ENCODE results near the gene DEFB126. TPM values are rescaled to one million over a fixed set of nuclear protein-coding genes. Genes with fewer than 3 reads are reported as not detected.
A peak's percentile ranks its signal among the peaks of the same experiment; 100 is the strongest.
"Not testable (repeated sequence)": the region's sequence is repeated elsewhere in the genome, so short reads cannot be mapped to it uniquely, and the experiment has no call there.

Gene DEFB126, protein sequence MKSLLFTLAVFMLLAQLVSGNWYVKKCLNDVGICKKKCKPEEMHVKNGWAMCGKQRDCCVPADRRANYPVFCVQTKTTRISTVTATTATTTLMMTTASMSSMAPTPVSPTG
- not detected in 2 replicates for total RNA-seq

DNA sequence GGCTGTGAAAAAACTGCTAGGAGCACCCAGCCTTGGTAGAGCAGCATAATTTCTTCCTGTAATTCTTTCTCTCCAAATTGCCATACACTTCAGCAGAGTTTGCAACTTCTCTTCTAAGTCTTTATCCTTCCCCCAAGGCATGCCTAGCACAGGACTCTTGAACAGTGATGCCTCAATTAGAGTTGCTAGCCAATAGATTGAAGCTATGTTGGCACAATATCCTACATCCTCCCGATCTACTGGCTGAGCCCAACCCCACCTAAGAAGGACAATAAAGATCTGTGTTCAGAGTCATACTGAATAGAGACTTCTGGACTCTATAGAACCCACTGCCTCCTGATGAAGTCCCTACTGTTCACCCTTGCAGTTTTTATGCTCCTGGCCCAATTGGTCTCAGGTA, at the start of gene DEFB126:
TSS of gene DEFB126 (plus strand) at position 301 of the 400 bp plus-strand sequence. CDS start at position 340, 39 bp downstream.
- no peak for DNase-seq (ENCODE audit: low read depth in 2 of 2)

DNA sequence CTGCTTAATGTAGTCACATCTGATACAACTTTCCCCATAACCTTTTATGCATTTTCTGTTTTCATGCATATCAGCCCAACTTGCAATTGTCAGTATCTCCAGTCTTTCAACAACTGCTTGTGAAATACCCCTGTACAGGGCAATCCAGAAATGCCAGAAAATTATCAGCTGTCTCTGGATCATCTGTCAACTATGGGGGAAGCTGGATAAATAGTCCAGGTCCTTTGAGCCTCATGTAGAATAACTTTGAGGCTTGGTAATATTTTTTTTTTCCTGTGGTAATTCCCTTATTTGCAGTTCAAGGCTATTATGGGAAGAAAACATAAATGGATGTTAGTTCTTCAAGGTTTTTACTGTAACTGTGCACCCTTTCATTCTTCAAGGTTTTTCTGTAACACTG, 48.7 kb upstream of the DEFB126 start:
- no peak for DNase-seq (ENCODE audit: low read depth in 2 of 2)

DNA sequence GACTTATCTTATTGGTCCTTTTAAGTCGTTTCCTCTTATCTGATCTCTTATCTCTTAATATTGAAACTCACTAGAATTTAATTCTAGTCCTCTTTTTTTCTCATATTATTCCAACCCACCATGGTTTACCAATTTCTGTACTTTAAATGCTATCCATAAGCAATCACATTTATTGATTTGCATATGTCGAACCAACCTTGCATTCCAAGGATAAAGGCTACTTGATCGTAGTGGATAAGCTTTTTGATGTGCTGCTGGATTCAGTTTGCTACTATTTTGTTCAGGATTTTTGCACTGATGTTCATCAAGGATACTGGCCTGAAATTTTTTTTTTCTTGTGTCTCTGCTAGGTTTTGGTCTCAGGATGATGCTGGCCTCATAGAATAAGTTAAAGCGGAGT, 47.2 kb upstream of the DEFB126 start:
- DNase-seq (ENCODE audit: low read depth in 2 of 2): no peak

DNA sequence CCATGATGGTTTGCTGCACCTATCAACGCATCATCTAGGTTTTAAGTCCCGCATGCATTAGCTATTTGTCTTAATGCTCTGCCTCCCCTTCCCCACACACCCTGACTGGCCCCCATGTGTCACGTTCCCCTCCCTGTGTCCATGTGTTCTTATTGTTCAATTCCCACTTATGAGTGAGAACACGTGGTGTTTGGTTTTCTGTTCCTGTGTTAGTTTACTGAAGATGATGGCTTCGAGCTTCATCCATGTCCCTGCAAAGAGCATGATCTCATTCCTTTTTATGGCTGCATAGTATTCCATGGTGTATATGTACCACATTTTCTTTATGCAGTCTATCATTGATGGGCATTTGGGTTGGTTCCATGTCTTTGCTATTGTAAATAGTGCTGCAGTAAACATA, 44.7 kb upstream of the DEFB126 start:
- not testable (repeated sequence) for DNase-seq (ENCODE audit: low read depth in 2 of 2)

DNA sequence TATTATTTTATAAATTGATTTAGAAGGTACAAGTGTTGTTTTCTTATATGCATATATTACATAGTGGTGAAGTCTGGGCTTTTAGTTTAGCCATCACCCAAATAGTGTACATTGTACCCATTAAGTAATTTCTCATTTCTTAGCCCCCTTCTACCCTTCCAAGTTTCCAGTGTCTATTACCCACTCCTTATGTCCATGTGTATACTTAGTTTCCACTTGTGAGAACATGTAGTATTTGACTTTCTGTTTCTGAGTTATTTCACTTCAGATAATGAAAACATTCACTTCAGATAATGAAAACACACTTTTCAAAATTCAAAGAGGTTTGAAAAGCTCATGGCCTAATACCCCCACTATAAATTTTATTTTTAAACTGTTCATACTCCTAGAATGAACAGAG, 40.4 kb upstream of the DEFB126 start:
- no peak for DNase-seq (ENCODE audit: low read depth in 2 of 2)

DNA sequence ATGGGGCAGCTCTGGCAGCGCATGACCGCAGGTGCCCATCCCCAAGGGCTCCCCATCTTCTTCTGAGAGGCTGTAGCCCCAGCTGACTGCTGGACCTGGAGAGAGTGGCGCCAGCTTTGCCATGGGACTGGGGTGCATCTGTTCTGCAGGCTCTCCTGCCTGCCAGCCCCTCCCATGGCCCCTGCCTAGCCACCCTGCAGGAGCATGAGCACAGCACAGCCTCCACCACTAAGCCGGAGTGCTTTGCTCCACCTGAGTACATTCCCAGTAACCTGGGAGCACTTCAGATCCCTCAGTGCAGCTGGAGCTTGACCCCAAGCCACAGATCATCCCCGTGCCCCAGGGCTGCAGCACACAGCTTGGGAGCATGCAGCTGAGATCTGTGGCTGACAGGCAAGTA, 38.9 kb upstream of the DEFB126 start:
- DNase-seq (ENCODE audit: low read depth in 2 of 2): no peak

DNA sequence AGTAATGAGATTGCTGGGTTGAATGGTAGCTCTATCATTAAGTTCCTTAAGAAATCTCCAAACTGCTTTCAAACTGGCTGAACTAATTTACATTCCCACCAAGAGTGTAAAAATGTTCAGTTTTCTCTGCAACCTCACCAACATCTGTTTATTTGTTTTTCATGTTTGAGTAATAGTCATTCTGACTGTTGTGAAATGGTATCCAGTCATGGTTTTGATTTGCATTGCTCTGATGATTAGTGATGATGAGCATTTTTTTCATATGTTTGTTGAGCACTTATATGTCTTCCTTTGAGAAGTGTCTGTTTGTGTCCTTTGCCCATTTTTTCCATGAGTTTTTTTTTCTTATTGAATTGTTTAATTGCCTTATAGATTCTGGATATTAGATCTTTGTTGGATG, 30.0 kb upstream of the DEFB126 start:
- no peak for DNase-seq (ENCODE audit: low read depth in 2 of 2)

DNA sequence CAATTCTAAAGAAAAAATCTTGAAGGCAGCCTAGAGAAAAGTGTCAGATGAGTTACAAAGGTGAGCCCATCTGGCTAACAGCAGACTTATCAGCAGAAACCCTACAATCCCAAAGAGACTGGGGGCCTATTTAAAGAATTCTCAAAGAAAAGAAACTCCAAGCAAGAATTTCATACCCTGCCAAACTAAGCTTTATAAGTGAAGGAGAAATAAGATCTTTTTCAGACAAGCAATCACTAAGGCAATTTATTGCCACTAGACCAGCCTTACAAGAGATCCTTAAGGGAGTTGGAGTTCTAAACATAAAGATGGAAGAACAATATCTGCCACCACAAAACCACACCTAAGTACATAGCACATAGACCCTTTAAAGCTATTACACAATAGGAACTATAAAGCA, 24.9 kb upstream of the DEFB126 start:
- DNase-seq (ENCODE audit: low read depth in 2 of 2): no peak

DNA sequence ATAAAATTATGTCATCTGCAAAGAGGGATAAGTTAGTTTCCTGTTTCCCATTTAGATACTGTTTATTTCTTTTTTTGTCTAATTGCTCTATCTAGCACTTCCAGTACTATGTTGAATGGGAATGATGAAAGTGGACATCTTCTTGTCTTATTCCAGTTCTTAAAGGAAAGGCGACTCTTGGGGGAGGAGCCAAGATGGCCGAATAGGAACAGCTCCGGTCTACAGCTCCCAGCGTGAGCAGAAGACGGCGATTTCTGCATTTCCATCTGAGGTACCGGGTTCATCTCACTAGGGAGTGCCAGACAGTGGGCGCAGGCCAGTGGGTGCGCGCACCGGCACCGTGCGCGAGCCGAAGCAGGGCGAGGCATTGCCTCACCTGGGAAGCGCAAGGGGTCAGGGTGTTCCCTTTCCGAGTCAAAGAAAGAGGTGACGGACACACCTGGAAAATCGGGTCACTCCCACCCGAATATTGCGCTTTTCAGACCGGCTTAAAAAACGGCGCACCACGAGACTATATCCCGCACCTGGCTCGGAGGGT, 12.5 kb upstream of the DEFB126 start:
- DNase-seq (ENCODE audit: low read depth in 2 of 2): not testable (repeated sequence)

DNA sequence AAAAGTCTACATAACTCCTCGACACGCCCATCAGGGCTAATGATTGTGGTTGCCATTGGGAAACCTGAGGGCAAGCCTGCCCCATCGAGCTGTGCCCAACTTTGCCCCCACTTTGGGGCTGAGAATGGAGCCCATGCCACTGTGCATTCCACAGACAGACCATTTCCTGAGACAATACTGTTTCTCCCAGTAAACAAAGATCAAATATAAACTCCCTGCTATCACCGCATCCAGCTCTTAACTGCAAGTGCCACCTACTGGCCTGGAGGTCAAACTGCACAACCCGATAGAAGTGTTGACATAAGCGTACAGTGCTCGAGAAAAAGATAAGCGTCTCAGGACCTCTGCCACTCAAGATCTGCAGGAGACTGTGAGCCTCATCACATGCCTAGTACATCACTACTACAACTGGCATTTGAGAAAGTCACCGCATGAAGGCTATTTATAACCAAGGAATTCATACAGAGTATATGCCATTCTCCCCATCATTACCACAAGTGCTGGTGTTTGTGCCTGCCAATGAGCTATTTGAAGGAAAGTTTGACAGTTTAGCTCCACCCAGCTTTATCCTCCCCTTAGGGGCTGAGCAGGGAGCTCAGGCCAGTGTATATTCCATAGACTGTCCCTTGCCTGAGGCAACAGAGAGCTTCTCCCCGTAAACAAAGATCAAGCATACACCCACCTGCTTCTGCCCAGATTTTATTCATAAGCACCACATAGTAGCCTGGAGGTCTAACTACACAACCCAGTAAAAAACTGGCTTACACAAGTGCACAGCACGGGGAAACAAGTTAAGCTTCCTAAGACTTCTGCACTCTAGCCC, 4.5 kb upstream of the DEFB126 start:
- DNase-seq (ENCODE audit: low read depth in 2 of 2): peak in 1 of 2 donors; percentile 1

DNA sequence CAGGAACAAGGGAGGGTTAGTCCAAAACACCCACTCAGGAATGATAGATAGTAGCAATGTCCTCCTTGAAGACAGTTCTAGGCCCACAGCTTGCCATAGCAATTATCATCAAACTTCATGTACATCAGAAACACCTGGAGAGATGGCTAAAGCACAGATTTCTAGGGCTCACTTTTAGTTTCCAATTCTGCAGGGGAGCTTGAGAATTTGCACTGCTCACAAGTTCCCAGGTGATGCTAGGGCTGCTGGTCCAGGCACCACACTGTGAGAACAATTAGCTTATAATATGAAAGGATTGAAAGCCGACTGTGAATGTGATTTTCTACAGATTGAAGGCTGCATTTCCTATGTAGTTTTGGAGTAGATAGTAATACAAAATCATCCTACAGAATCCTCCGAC, 3.5 kb downstream of the DEFB126 start:
- DNase-seq (ENCODE audit: low read depth in 2 of 2): no peak

DNA sequence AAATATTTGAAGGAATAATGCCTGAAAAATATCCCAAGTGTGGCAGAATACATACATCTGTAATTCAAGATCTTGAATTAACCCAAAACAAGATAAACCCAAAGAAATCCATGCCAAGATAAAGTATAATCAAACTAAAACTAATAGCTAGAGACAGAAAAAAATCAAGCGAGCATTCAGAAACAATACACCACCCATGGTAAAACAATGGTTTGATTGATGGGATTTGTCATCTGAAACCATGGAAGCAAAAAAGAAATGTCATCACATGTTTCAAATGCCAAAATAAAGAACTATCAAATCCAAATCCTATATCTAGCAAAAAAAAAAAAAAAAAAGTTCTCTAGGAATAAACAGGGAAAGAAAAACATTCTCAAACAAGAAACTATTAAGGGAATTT, 9.7 kb downstream of the DEFB126 start:
- no peak for DNase-seq (ENCODE audit: low read depth in 2 of 2)

DNA sequence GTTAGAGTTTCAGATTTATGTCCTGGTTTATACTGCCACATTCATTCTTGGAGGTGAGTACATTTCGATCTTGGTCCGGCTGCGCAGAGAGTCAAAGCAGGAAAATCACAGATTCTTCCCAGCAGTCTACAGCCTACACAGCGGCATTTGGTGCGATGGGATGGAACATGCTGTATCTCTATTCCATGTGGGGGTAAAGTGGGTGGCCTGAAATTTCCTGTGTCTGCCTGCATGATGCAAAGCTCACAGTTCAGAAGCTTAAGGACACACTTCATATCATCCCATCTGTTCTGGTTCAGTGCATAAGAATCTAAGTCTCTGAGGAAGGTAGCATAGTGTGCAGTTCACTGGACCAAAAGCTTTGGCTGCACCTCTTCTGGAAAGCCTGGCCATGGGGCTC, 14.8 kb downstream of the DEFB126 start, which contains the start of gene DEFB127:
TSS of gene DEFB127 (plus strand) at position 301 of the 400 bp plus-strand sequence. CDS start at position 392, 91 bp downstream.
- no peak for DNase-seq (ENCODE audit: low read depth in 2 of 2)

DNA sequence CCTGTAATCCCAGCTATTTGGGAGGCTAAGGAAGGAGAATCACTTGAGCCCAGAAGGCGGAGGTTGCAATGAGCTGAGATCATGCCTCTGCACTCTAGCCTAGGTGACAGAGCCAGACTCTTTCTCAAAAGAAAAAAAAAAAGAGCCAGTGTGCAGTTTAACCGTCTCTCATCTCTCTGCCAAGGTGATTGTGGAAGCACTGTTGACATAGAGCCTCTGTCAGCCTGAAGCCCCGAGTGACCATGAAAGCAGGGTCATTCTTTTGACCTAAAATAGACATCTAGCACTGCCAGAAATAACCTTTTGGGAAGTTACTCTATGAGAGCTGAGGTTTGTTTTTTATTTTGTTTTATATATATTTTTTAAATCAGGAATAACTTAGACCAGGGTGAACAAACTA, 22.2 kb downstream of the DEFB126 start:
- DNase-seq (ENCODE audit: low read depth in 2 of 2): no peak

DNA sequence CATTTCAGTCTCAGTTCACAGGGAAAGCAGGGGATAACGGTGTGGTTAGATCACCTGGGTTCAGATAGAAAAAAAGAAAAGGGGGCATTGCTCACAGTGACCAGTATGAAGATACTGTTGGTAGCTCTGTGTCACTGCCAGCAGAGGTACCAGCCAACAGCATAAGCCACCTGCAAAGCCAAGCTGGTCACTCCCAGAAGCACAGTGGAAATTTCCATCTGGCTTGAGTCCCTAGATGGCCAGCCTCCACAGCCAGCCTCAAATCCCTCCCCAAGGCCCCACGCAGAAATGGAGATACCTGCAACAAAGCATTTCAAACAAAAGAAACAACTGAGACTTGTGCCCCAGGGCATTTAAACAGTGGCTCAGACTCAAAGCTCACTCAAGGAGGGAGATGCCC, 26.5 kb downstream of the DEFB126 start:
- no peak for DNase-seq (ENCODE audit: low read depth in 2 of 2)

DNA sequence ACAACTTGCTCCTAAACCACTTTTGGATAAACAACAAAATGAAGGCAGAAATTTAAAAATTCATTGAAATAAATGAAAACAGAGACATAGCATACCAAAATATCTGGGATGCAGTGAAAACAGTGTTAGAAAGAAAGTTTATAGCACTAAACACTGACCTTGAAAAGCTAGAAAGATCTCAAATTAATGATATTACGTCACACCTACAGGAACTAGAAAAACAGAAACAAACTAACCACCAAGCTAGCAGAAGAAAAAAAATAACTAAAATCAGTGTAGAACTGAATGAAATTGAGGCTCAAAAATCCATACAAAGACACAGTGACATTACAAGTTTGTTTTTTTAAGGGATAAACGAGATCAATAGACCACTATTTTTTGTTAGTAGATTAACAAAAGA, 41.9 kb downstream of the DEFB126 start:
- no peak for DNase-seq (ENCODE audit: low read depth in 2 of 2)

DNA sequence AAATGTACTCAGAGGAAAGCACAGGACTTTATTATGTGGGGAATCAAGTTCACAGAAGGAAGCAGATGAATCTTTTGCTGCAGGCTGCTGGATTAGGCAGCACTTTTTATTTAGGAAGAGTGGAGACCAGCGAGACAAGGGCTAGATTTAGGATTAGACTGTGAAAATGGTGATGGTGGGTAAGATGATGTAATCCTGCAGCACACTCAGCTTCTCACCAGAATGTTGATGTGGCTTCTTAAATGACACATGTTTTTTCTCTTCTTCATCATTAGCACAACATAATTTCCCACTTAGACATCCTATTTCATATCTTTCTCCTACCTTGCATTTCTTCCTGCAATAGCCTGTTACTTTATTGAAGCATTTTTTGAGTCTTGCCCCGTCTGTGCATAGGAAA, 45.3 kb downstream of the DEFB126 start:
- DNase-seq (ENCODE audit: low read depth in 2 of 2): no peak

DNA sequence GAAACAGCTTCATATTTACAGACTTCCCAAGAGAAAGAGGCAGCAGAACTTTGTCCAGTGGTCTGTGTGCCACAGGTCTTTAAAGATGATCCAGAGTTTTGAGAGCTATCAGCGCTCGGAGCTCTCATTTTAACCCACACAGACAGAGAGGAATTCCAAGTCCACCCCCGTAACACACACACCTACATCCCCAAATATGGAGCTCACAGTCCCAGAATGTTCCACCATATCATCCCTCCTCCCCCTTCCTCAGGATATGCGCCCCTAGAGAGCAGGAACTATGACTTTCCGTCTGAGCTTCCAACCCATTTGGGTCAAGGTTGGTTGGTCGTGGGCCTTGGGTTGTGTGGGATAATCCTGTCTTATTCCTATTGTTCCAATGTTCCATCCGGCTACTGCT, 47.2 kb downstream of the DEFB126 start, which contains the start of gene DEFB128:
TSS of gene DEFB128 (minus strand) at position 101 of the 400 bp plus-strand sequence. CDS start at position 13, 88 bp downstream.
- no peak for DNase-seq (ENCODE audit: low read depth in 2 of 2)

Other genes starting within 250 kb of the DEFB126 start
- gene DEFB125, start 54.9 kb upstream of the DEFB126 start, total RNA-seq: not detected in 2 replicates
- not detected in 2 replicates for gene DEFB127, start 14.9 kb downstream of the DEFB126 start, total RNA-seq
- not detected in 2 replicates for gene DEFB128, start 47.1 kb downstream of the DEFB126 start, total RNA-seq
- not detected in 2 replicates for gene DEFB129, start 84.7 kb downstream of the DEFB126 start, total RNA-seq
- not detected in 2 replicates for gene DEFB132, start 115.1 kb downstream of the DEFB126 start, total RNA-seq
- gene C20orf96, start 148.2 kb downstream of the DEFB126 start, total RNA-seq: 1.7 and 2.3 TPM in 2 replicates
- 15.8 and 18.8 TPM in 2 replicates for gene ZCCHC3, start 155.0 kb downstream of the DEFB126 start, total RNA-seq
- 1.7 and 2.9 TPM in 2 replicates for gene SOX12, start 183.0 kb downstream of the DEFB126 start, total RNA-seq
- 10.5 and 25.2 TPM in 2 replicates for gene NRSN2, start 204.5 kb downstream of the DEFB126 start, total RNA-seq
- gene TRIB3, start 238.2 kb downstream of the DEFB126 start, total RNA-seq: 36.7 and 47.4 TPM in 2 replicates

Measured in dermis microvascular lymphatic vessel endothelial cell (primary cell).